Fibroblast of lung (primary cell): ENCODE measurements around the gene TRAPPC12. TPM values are rescaled to one million over a fixed set of nuclear protein-coding genes. Genes with fewer than 3 reads are reported as not detected.

Source experiments
- DNase-seq, 2 donors: peaks; one replicate each; pipeline versions ENCODE4 v3.0.0 to v3.0.0-alpha.2; 2010; ENCODE audit warnings: low read depth in 2 of 2
- H2AFZ ChIP-seq: 2 replicates; pipeline ENCODE4 v1.5.1; 2012; ENCODE audit warnings: low read length, control low read depth, inconsistent platforms
- H3K27ac ChIP-seq: 2 replicates; pipeline ENCODE4 v1.5.1; 2011; ENCODE audit warnings: low read length, control low read depth; ENCODE audit not compliant: insufficient read depth
- H3K27me3 ChIP-seq: 2 replicates; pipeline ENCODE4 v1.5.1; 2011; ENCODE audit warnings: mild to moderate bottlenecking, low read length; ENCODE audit not compliant: control insufficient read depth, insufficient read depth
- H3K36me3 ChIP-seq: 2 replicates; pipeline ENCODE4 v1.5.1; 2011; ENCODE audit warnings: low read length; ENCODE audit not compliant: control insufficient read depth, insufficient read depth
- H3K4me1 ChIP-seq: 2 replicates; pipeline ENCODE4 v1.5.1; 2011; ENCODE audit warnings: low read length; ENCODE audit not compliant: control insufficient read depth, insufficient read depth; ENCODE audit errors: extremely low read depth
- H3K4me2 ChIP-seq: 2 replicates; pipeline ENCODE4 v1.5.1; 2011; ENCODE audit warnings: low read length, control low read depth; ENCODE audit not compliant: insufficient read depth; ENCODE audit errors: extremely low read depth
- H3K4me3 ChIP-seq, 4 experiments: fragments of 200-600 bp in 1 of 4; sonication (generic) in 1 of 4; replicated peaks in 1 of 4; 2 replicates each; pipeline ENCODE4 v1.5.1; 2011 to 2016; ENCODE audit warnings: low read length in 4 of 4, low read depth in 3 of 4, mild to moderate bottlenecking in 3 of 4, control low read depth in 2 of 4, inconsistent platforms in 1 of 4, mixed read lengths in 1 of 4; ENCODE audit not compliant: insufficient read depth in 1 of 4; ENCODE audit errors: control extremely low read depth in 1 of 4
- H3K79me2 ChIP-seq: 2 replicates; pipeline ENCODE4 v1.5.1; 2012; ENCODE audit warnings: mild to moderate bottlenecking, low read length, inconsistent platforms; ENCODE audit not compliant: control insufficient read depth, insufficient read depth
- H3K9ac ChIP-seq: 2 replicates; pipeline ENCODE4 v1.5.1; 2011; ENCODE audit warnings: mild to moderate bottlenecking, low read length, control low read depth; ENCODE audit not compliant: insufficient read depth
- H3K9me3 ChIP-seq: 2 replicates; pipeline ENCODE4 v1.5.1; 2012; ENCODE audit warnings: low read depth, low read length; ENCODE audit not compliant: control insufficient read depth, insufficient read depth
- H4K20me1 ChIP-seq: 2 replicates; pipeline ENCODE4 v1.5.1; 2011; ENCODE audit warnings: low read length; ENCODE audit not compliant: control insufficient read depth, insufficient read depth; ENCODE audit errors: extremely low read depth
- EZH2 ChIP-seq: IDR thresholded peaks from 2 replicates; pipeline ENCODE4 v1.5.1; 2012; ENCODE audit warnings: low read length, control low read depth, mild to moderate bottlenecking; ENCODE audit errors: missing control alignments
- polyA plus RNA-seq, 2 donors: library from polyadenylated mRNA; depleted of rRNA in 1 of 2; stranded (reverse) in 1 of 2; unstranded in 1 of 2; fragments of >200 nt; gene quantifications; 2 replicates each; pipeline ENCODE4 v1.2.1, GENCODE V29; 2011 to 2012; ENCODE audit warnings: missing spikeins in 1 of 2
- total RNA-seq: library from RNA; depleted of rRNA; stranded (reverse); fragments of >200 nt; gene quantifications from 2 replicates; pipeline ENCODE4 v1.2.1, GENCODE V29; 2014
- TF ChIP-seq, protein P1 (sequence below), 2 donors: IDR thresholded peaks in 1 of 2; conservative IDR thresholded peaks in 1 of 2; 1 replicate in 1 of 2; 2 replicates in 1 of 2; pipeline ENCODE4 v1.5.1; 2011 to 2012; ENCODE audit warnings: low read length in 2 of 2, control low read depth in 1 of 2, inconsistent platforms in 1 of 2, low read depth in 1 of 2, mild to moderate bottlenecking in 1 of 2

TRAPPC12 gene
- total and polyA plus RNA-seq, 2 donors (not counting 1 experiment from before 2014, with no cell fraction given) = 33.7 to 53.2 TPM

DNA sequence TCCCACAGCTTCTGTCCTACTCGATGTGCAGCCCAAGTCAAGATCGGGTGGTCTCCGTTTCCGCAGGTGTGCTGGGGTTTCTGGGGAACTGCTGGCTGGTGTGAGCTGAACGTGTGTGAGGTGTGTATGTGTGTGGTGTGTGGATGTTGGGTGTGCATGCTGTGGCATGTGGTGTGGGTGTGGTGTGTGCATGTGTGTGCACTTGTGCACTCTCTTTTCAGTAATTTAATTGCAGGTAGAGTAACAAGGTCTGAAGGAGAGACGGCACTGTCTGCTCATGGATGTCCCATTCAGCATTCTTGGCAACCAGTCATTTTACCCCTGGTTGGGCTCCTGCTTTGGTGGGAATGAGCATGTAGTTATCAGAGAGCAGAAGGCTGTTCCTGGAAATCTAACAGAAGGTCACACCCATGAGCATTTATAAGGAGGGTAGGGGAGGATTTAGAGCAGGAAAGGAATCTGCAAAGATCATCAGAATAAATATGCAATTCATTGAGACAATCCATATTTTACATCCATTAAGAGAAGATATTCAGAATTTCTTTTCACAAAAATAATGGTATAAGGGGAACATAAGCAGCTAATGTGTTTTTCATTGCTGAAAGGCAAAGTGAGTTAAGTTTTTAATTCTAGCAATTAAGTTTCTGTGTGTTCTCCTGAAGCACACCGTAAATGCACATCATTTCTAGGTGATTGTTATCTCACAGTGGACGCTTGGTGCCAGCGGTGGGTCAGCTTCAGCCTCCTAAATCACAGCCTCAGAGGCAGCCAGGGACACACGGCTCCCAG is 79.1 kb downstream of the TRAPPC12 start:
- Histone ChIP-seq H3K27ac (no peak overlapping the region), H3K9me3 (no peaks in the 10 kb centered on the region), H3K4me3 (no peak overlapping the region), H3K36me3 (peaks cover 7% of the 10 kb centered on the region), H2AFZ (no peak overlapping the region), H3K27me3 (no peaks in the 10 kb centered on the region), H3K9ac (no peak overlapping the region), H3K4me1 (no peaks in the 10 kb centered on the region), H3K79me2 (no peaks in the 10 kb centered on the region), H3K4me2 (no peak overlapping the region), H4K20me1 (no peaks in the 10 kb centered on the region)
- TF ChIP-seq, protein P1, sequence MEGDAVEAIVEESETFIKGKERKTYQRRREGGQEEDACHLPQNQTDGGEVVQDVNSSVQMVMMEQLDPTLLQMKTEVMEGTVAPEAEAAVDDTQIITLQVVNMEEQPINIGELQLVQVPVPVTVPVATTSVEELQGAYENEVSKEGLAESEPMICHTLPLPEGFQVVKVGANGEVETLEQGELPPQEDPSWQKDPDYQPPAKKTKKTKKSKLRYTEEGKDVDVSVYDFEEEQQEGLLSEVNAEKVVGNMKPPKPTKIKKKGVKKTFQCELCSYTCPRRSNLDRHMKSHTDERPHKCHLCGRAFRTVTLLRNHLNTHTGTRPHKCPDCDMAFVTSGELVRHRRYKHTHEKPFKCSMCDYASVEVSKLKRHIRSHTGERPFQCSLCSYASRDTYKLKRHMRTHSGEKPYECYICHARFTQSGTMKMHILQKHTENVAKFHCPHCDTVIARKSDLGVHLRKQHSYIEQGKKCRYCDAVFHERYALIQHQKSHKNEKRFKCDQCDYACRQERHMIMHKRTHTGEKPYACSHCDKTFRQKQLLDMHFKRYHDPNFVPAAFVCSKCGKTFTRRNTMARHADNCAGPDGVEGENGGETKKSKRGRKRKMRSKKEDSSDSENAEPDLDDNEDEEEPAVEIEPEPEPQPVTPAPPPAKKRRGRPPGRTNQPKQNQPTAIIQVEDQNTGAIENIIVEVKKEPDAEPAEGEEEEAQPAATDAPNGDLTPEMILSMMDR (conservative IDR thresholded peaks at IDR 0.05 in 1 of 2, IDR thresholded peaks at IDR 0.05 in 1 of 2; ENCODE audit: low read depth in 1 of 2, low read length in 2 of 2) = no peak
- no peak for TF ChIP-seq EZH2
- DNase-seq = no peak

DNA sequence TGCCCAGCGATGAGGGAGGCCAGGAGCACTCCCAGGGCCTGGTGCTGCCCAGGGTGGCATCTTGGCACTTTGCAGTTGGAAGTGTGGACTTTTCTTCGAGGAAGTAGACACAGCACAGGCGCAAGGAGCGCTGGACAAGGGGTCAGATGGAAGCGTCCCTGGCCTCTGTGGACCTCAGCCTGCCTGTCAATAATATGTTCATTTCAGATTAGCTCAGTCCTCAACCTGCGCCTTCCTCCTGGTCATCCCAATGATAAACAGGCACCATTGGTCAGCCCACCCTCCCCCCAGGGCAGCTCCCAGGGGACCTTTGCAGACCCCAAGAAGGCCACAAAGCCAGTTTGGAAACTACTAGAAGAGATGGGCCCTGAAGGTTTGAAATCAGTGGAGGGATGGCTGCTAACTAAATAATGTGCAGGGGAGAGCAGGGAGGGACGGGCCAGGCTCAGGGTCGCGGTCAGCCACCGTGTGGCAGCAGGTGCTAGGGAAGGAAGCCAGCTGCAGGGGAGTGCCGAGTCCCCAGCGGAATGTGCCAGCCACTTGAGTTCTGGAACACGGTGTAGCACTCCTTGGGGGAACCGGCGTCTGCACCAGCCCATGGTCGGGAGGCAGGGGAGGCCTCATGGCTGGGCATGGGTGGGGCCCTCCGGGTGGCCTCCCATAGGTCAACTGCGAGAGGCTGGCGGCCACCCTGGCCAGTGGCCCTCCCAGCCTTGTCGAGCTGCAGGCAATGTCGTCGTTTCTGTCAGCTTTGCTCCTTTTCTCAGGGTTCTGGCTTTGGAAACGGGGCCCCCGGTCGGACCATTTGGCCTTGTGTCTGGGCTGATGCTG is 79.9 kb downstream of the TRAPPC12 start:
- Histone ChIP-seq H4K20me1 (no peaks in the 10 kb centered on the region), H3K9ac (no peak overlapping the region), H3K4me2 (no peak overlapping the region), H3K9me3 (no peaks in the 10 kb centered on the region), H3K27ac (no peak overlapping the region), H2AFZ (no peak overlapping the region), H3K4me1 (no peaks in the 10 kb centered on the region), H3K79me2 (no peaks in the 10 kb centered on the region), H3K4me3 (no peak overlapping the region), H3K27me3 (no peaks in the 10 kb centered on the region), H3K36me3 (peaks cover 8% of the 10 kb centered on the region)
- TF ChIP-seq, protein P1 (conservative IDR thresholded peaks at IDR 0.05 in 1 of 2, IDR thresholded peaks at IDR 0.05 in 1 of 2; ENCODE audit: low read depth in 1 of 2, low read length in 2 of 2) = no peak
- no peak for TF ChIP-seq EZH2
- no peak for DNase-seq

DNA sequence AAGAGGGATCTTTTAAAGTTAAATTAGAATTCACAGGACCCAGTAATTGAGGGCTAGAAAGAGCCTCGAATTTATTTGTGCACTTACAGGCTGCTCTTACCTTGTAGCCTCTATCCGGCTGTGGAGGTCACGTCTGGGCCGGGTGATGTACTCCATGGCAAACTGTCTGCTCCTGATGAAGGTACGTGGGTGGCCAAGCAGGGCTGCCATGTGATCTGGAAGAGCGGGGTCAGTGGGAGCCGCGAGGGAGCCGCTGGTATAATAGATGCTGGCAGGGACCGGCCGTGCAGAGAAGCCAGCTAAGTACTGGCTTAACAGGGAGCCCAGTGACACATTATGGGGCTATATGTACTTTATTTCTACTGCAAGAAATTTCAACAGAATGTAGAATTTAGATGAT is 80.7 kb downstream of the TRAPPC12 start:
- Histone ChIP-seq H3K4me3 (no peak overlapping the region), H3K27me3 (no peaks in the 10 kb centered on the region), H3K4me1 (peaks cover under 1% of the 10 kb centered on the region), H3K9ac (no peak overlapping the region), H3K36me3 (peaks cover 14% of the 10 kb centered on the region), H3K79me2 (no peaks in the 10 kb centered on the region), H3K27ac (no peak overlapping the region), H2AFZ (no peak overlapping the region), H4K20me1 (no peaks in the 10 kb centered on the region), H3K9me3 (no peaks in the 10 kb centered on the region), H3K4me2 (no peak overlapping the region)
- no peak for TF ChIP-seq EZH2
- TF ChIP-seq, protein P1 (conservative IDR thresholded peaks at IDR 0.05 in 1 of 2, IDR thresholded peaks at IDR 0.05 in 1 of 2; ENCODE audit: low read depth in 1 of 2, low read length in 2 of 2) = no peak
- no peak for DNase-seq
